Glutamatergic neuron (in vitro differentiated cells): Measurements from ENCODE around the gene TNNT1. TPM values are rescaled to one million over a fixed set of nuclear protein-coding genes. Genes with fewer than 3 reads are reported as not detected.
A peak's percentile ranks its signal among the peaks of the same experiment; 100 is the strongest.

Source experiments
- DNase-seq: peaks from one replicate; pipeline ENCODE4 v3.0.0; 2022
- H3K27ac Mint-ChIP-seq: one replicate; pipeline ENCODE4 v1.8.0; 2020; ENCODE audit warnings: mild to moderate bottlenecking, mixed read lengths, inconsistent platforms; ENCODE audit not compliant: unreplicated experiment
- H3K27me3 Mint-ChIP-seq: one replicate; pipeline ENCODE4 v1.8.0; 2020; ENCODE audit warnings: mild to moderate bottlenecking, moderate library complexity, mixed read lengths, inconsistent platforms; ENCODE audit not compliant: unreplicated experiment
- H3K36me3 Mint-ChIP-seq: one replicate; pipeline ENCODE4 v1.8.0; 2020; ENCODE audit warnings: mild to moderate bottlenecking, mixed read lengths, inconsistent platforms; ENCODE audit not compliant: unreplicated experiment
- H3K4me1 Mint-ChIP-seq: one replicate; pipeline ENCODE4 v1.8.0; 2020; ENCODE audit warnings: mild to moderate bottlenecking, low read depth, mixed read lengths, inconsistent platforms; ENCODE audit not compliant: unreplicated experiment
- H3K4me3 Mint-ChIP-seq: one replicate; pipeline ENCODE4 v1.8.0; 2020; ENCODE audit warnings: mild to moderate bottlenecking, mixed read lengths, inconsistent platforms; ENCODE audit not compliant: unreplicated experiment
- H3K9me3 Mint-ChIP-seq: one replicate; pipeline ENCODE4 v1.8.0; 2020; ENCODE audit warnings: mild to moderate bottlenecking, moderate library complexity, mixed read lengths, inconsistent platforms; ENCODE audit not compliant: unreplicated experiment
- total RNA-seq: library from RNA; stranded (reverse); fragmentation: NEBNext Ultra II Directional; extraction: Animal tissue kit (Norgen Biotek cat#: 25700); gene quantifications from one replicate; pipeline ENCODE4 v1.2.1, GENCODE V29; 2021; ENCODE audit not compliant: unreplicated experiment
- TF ChIP-seq, protein P1 (sequence below): fragments of 200-600 bp; sonication (generic); IDR thresholded peaks from one replicate; pipeline ENCODE4 v1.5.0; 2021; ENCODE audit not compliant: partially characterized antibody, unreplicated experiment

The TNNT1 gene
- total RNA-seq, 1 donor from 2014 or later, result 19.3 TPM

DNA sequence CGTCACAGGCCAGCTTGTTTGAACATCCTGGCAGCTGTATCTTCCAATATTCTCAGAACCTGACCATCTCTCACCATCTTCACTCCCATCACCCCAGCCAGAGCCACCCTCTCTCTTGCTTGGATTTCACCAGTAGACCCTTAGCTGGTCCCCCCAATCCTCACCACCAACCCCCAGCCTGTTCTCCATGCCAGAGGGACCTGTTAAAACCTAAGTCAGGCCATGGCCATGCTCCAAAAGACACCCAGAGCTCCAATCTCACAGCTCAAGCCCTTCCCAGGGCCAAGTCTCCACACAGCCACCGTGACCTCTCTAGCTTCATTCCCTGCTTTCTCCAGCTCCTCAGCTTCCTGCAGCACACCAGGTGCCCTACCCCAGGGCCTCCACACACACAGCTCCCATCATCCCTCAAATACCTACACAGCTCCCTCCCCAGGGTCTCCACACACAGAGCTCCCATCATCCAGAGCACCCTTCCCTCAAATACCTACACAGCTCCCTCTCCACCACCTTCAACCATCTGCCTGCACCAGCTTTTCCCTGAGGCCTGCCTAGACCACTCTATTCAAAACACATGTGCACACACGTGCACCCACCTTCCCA is 59.6 kb downstream of the TNNT1 start:
- Mint-ChIP-seq H3K9me3 (peaks cover 27% of the 10 kb centered on the region), H3K36me3 (no peaks in the 10 kb centered on the region), H3K4me1 (peaks cover 24% of the 10 kb centered on the region), H3K27ac (peak overlapping the region; percentile 45), H3K4me3 (peak overlapping the region; percentile 76), H3K27me3 (peaks cover 36% of the 10 kb centered on the region)
- TF ChIP-seq, protein P1, sequence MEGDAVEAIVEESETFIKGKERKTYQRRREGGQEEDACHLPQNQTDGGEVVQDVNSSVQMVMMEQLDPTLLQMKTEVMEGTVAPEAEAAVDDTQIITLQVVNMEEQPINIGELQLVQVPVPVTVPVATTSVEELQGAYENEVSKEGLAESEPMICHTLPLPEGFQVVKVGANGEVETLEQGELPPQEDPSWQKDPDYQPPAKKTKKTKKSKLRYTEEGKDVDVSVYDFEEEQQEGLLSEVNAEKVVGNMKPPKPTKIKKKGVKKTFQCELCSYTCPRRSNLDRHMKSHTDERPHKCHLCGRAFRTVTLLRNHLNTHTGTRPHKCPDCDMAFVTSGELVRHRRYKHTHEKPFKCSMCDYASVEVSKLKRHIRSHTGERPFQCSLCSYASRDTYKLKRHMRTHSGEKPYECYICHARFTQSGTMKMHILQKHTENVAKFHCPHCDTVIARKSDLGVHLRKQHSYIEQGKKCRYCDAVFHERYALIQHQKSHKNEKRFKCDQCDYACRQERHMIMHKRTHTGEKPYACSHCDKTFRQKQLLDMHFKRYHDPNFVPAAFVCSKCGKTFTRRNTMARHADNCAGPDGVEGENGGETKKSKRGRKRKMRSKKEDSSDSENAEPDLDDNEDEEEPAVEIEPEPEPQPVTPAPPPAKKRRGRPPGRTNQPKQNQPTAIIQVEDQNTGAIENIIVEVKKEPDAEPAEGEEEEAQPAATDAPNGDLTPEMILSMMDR, result no peak
- DNase-seq, result no peak

DNA sequence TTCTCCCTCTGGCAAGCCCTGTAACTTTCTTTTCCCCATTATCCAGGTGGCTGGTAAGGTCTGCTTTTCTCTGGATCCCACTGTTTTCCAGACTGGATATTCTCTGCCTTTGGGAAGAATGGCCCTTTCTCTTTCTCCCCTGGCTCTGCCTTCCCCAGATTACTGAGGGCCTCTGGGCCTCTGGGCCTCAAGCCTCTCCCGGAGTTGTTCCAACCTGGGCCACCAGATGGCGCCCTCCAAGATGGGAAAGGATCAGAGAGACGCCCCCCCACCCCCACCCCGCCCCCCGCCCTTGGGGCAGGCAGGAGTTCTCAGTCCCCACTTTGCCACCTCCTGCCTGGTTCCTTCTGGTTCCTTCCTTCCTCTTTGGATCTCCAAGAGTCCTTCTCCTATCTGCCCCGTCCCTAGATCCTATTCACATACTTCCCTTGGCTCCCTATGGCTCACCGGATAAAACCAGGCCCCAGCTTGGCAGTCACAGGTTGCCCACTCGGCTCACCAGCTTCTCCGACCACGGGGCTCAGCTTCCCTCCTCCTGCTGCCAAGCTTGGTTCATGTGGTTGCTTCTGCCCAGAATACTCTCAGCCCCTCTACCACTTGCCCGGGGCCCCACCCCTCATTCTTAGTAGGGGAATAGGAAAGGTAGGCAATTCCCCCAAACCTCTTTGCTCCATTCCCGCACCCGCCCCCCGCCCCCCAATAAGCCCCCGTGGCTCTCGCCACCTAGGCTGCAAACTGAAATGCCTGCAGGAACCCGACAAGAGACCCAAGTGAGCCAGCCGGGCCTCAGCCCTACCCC is 60.3 kb downstream of the TNNT1 start:
- Mint-ChIP-seq H3K27ac (peak overlapping the region; percentile 100), H3K4me1 (peaks cover 24% of the 10 kb centered on the region), H3K27me3 (peaks cover 36% of the 10 kb centered on the region), H3K9me3 (peaks cover 29% of the 10 kb centered on the region), H3K4me3 (peak overlapping the region; percentile 100), H3K36me3 (no peaks in the 10 kb centered on the region)
- TF ChIP-seq, protein P1, result peak; percentile 96
- DNase-seq, result peak; percentile 96

DNA sequence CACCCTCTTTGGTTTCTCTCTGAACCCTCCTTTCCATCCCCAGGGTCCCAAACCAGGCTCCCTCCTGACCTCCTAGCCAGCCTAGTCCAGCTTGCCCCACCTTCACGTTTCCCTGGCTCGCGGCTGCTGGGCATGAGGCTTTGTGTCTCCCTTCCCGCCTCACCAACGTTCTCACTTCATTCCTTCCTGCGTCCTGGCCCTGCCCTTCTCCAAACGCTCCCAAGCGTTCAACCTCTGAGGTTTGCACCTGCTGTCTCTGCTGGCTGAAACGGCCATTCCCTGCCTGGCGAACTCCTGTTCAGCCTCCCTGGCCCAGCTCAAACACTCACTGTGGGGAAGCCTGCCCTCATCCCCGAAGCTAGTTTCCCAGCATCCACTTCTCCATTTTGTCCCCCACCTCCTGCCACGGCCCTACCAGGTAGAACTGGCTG is 61.0 kb downstream of the TNNT1 start:
- peak; percentile 37 for DNase-seq
- H3K9me3 Mint-ChIP-seq, result peaks cover 29% of the 10 kb centered on the region
- H3K27ac Mint-ChIP-seq, result peak overlapping the region; percentile 100
- peaks cover under 1% of the 10 kb centered on the region for H3K36me3 Mint-ChIP-seq
- H3K4me1 Mint-ChIP-seq, result peaks cover 24% of the 10 kb centered on the region
- peaks cover 36% of the 10 kb centered on the region for H3K27me3 Mint-ChIP-seq
- peak overlapping the region; percentile 100 for H3K4me3 Mint-ChIP-seq
- TF ChIP-seq, protein P1, result no peak

DNA sequence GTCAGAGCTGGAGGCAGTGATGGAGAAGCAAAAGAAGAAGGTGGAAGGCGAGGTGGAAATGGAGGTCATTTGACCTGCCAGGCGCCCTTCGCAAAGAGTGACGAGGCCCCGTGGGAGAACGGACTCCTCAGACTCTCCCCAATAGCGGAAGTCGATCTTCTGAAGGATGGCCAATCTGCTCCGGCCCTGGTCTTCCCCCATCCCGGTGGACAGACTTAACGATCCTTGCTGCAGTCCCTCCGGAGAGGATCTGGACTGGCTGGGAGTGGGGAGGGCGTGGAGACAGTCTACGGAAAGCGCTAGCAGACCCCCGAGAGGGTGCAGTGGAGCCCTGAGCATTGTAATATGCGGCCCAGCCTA is 61.5 kb downstream of the TNNT1 start:
- peaks cover 6% of the 10 kb centered on the region for H3K36me3 Mint-ChIP-seq
- DNase-seq, result peak; percentile 75
- peaks cover 24% of the 10 kb centered on the region for H3K4me1 Mint-ChIP-seq
- peaks cover 37% of the 10 kb centered on the region for H3K27me3 Mint-ChIP-seq
- peak overlapping the region; percentile 100 for H3K4me3 Mint-ChIP-seq
- peaks cover 31% of the 10 kb centered on the region for H3K9me3 Mint-ChIP-seq
- TF ChIP-seq, protein P1, result no peak
- H3K27ac Mint-ChIP-seq, result peak overlapping the region; percentile 100
